ENCODE data around the gene FTHL17.

The FTHL17 gene

GRCh38 chrX:31071725-31072124 lies at the start of gene FTHL17:
FTHL17 (minus strand) TSS chrX:31072041; CDS start chrX:31071953, 88 bp downstream.
- no peak for DNase-seq (ENCODE audit: low spot score)

DNA sequence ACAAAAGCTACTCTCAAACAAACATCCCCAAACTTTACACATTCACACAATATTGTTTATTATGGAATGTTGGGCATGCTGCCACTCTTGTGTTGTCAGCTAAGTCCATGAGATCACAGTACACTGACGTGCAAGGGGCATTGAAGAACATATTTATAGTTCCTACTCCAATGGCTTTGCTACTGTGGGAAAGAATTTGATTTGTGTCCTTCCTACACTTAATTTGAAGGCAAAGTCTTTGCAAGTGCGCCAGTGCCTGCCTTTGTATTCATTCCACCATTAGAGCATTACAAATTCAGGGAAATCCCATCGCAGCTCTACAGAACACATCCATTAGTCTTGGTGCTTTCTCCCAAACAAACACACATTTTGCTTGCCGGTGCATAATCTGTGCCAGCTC lies 45.4 kb upstream of the FTHL17 start:
- DNase-seq (ENCODE audit: low spot score): no peak

GRCh38 chrX:31115398-31115797 lies 43.6 kb upstream of the FTHL17 start:
- no peak for DNase-seq (ENCODE audit: low spot score)

GRCh38 chrX:31114858-31115257 lies 43.0 kb upstream of the FTHL17 start:
- DNase-seq (ENCODE audit: low spot score): no peak

- DNase-seq (ENCODE audit: low spot score): no peak
Measured at GRCh38 chrX:31112226-31112999, 40.6 kb upstream of the FTHL17 start.

GRCh38 chrX:31110657-31111056 lies 38.8 kb upstream of the FTHL17 start:
- DNase-seq (ENCODE audit: low spot score): no peak

DNA sequence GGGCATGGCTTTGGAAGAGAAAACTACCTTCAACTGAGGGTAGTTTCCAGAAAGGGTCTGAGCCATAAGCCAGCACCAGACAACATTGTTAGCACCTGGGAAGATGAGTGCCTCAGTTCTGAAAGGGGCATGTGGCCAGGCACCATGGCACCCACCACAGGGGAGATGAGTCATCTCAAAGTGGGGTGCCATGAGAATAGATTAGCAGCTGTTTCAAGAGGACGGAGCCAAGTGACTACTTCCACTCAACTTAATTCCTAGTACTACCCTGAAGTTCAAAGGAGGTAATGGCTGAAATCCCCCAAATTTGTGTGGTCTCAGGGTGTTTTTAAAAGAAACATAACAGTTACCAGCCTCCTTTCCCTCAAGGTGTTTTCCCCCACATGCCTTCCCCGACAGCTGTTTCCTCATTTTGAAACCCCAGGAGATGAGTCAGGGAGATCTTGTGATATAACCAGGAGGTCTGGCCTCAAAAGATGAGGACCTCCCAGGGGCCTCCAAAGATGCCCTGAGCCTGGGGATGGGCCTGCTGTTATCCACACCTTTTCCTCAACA lies 27.8 kb upstream of the FTHL17 start:
- DNase-seq (ENCODE audit: low spot score): no peak

DNA sequence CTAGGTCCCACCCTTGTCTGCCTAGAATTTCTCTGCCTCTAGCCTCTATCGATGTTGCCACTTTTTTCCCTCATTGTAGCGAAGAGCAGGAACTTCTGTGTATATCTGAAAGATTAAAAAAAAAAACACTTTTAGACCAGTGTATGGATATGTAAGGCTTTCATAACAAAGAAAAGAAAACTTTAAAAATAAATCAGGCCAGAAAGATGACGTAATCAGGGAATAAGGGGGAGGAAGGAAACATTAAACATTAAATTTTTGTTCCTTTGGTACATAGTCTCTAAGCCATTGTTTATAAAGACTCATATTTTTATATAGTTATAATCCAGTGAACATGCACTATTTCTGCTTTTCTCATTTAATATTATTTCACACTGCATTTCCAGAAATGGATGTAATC lies 26.2 kb upstream of the FTHL17 start:
- no peak for DNase-seq (ENCODE audit: low spot score)

- no peak for DNase-seq (ENCODE audit: low spot score)
Measured at GRCh38 chrX:31093639-31093975, 21.8 kb upstream of the FTHL17 start.

DNA sequence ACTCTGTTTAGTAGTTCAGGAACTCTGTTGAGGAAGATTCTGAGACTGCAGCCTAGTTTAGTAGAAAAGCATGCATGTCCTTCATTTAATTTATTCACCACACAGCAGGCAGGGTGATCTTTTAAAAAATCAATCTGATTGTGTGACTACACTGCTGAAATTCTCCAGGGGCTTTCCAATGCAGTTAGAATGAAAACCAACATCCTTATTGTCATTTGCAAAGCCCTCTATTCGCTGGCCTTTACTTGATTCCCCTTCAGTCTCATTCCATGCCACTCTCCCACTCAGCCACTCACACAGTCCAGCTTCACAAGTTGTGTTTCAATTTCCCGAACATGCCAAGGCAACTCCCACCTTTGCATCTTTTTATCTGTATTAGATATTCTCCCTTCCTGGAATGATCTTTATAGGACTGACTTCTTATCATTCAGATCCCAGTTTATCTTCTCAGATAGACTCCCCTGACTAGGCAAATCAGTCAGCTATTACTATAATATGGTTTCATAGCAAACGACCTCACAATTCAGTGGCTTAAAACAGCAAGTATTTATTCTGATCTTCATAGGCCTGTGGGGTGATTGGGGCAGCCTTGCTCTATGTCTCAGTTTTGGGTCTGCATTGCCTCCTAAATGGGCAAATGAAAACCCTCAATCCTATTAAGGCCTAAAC lies 21.3 kb upstream of the FTHL17 start:
- DNase-seq (ENCODE audit: low spot score): no peak

DNA sequence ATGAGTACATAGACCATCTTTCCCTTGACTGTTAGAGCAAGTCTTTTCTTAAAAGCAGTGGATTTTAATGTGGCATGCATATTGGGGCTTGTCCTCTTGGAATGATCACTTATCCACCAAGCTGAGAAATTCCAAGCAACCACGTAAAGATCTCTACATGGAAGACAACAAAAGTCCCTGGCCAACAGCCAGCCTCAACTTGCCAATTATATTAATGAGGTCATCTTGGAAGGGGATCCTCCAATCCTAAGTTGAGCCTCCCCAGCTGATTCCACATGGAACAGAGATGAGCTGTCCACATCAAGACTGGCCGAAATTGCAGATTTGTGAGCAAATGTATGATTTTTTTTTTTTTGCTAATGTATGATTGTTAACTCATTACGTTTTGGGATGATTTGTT lies 20.6 kb upstream of the FTHL17 start:
- DNase-seq (ENCODE audit: low spot score): no peak

DNA sequence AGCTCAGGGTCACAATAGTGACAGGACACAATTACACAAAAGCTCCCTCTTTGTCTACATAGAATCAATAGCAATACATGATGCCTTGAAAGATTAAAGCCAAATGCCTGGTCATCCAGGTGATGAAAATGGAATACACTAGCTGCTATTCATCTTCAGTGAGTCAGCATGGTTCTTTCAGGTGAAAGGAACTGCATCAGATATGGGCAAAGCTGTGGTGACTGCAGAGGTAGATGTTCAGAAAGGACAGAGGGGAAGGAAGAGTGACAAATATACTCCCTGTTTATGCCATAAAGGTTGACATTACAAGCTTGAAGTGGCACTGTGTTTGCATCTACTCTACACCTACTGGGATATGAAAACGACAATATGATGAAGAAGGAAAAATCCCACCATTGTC lies 20.0 kb upstream of the FTHL17 start:
- no peak for DNase-seq (ENCODE audit: low spot score)

DNA sequence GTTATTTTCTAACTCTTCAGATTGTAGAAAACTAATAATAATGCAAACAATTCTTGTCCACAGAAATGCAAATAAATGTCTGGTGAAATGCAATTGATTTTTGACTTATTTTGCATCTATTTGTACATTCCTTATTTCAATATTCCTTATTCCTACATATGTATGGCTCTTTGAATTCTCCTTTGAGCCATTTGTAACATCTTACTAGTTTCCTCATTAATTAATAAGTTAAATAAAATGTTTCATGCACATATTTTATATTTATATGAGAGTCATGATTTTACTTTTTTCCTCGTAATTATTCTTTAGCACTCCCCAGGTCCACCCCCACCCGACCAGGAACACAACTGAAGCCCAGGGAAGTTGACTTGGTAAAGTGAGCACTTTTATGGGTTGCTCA lies 2.7 kb upstream of the FTHL17 start:
- DNase-seq (ENCODE audit: low spot score): no peak

GRCh38 chrX:31071262-31071661 lies 579 bp downstream of the FTHL17 start:
- no peak for DNase-seq (ENCODE audit: low spot score)

- no peak for DNase-seq (ENCODE audit: low spot score)
Measured at GRCh38 chrX:31070057-31070468, 1.8 kb downstream of the FTHL17 start.

GRCh38 chrX:31063114-31063513 lies 8.7 kb downstream of the FTHL17 start:
- DNase-seq (ENCODE audit: low spot score): no peak

- no peak for DNase-seq (ENCODE audit: low spot score)
Measured at GRCh38 chrX:31061091-31061490, 10.8 kb downstream of the FTHL17 start.

DNA sequence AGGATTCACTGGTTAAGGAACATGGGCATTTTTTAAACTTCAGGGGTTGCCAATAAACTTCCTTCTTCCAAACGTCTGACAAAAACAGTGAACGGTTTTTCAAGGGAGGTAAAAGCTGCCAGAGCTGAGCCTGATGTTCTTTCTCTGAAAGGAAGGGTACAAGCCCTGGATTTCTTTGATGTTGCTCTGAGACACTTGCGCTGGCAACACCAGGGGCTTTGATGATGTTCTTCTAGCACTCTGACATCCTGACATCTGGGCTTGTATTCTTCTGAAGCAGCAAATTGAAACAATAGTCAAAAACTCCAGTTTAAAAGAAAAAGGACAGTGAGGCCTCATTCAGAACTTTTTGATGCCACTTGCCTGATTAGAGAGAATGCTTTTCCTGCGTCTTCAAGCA lies 11.8 kb downstream of the FTHL17 start:
- no peak for DNase-seq (ENCODE audit: low spot score)

DNA sequence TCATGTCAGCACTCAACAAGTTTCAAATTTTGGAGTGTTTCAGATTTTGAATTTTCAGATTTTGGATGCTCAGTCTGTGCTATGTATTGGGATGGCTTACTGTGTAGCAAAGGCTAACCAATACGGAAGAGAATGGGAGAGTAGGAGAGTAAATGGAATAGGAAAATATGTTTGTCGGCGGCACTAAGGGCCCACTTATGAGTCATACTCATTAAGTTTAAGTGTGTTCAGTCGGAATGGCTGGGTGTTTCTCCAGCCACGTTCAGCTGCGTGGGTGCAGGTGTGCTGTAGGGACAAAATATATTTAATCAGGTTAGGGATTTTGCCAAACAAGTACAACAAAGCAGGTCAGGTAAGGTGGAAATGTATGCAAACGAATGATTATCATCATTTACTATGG lies 13.6 kb downstream of the FTHL17 start:
- no peak for DNase-seq (ENCODE audit: low spot score)

- DNase-seq (ENCODE audit: low spot score): no peak
Measured at GRCh38 chrX:31057691-31058090, 14.2 kb downstream of the FTHL17 start.

DNA sequence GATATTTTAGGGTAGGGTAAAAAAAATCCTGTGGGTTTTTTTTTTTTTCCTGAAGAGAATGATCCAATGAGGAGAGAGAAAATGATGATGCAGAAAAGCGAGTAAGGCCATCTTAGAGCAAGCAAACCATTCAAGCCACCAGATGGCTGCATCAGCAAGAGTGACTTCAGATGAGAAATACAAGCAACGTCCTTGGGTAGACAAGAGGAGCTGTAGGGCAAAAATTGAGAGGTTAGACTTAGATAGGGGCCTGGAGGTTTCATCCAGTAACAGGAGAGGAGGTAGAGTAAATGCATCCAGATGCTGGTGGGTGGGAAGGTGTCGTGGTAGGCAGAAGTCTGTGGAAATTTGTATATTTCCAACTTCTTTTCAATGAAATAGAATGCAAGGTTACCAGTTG lies 14.6 kb downstream of the FTHL17 start:
- DNase-seq (ENCODE audit: low spot score): no peak

DNA sequence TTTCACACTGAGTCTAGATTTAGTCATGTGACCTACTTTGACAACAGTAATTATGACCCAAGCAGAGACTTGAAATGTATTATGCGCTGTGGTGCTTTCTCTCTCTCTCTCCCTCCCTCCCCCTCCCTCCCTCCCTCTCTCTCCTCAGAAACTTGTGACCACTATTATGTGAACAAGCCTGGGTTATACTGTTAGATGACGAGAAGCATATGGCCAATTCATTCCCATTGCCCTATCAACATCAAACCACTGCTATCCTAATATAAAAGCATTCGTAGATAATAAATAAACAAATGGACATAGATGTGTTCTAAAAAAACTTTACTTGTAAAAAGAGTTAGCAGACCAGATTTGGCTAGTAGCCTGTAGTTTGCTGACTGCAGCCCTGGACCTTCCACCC lies 18.2 kb downstream of the FTHL17 start:
- DNase-seq (ENCODE audit: low spot score): no peak

- DNase-seq (ENCODE audit: low spot score): no peak
Measured at GRCh38 chrX:31039327-31039711, 32.5 kb downstream of the FTHL17 start.
